C4-2B (cell line): ENCODE measurements around the gene TMEM270.
"Not testable (repeated sequence)": the region's sequence is repeated elsewhere in the genome, so short reads cannot be mapped to it uniquely, and the experiment has no call there.

ENCODE experiments used
- CTCF ChIP-seq: fragments of 450-650 bp; conservative IDR thresholded peaks from 2 replicates; pipeline ENCODE4 v1.5.1; 2017; ENCODE audit warnings: mild to moderate bottlenecking
- ZFX ChIP-seq: fragments of 450-650 bp; IDR thresholded peaks from 2 replicates; pipeline ENCODE4 v1.6.1; 2017

- not testable (repeated sequence) for TF ChIP-seq CTCF, ZFX
Observed at GRCh38 chr7:73845701-73846195, 15.2 kb upstream of the TMEM270 start.
